Testis (tissue), 2 donors: Measurements from ENCODE around the gene FSD1.

ENCODE experiments used
- CTCF ChIP-seq, 3 experiments: fragments of 450-650 bp in 2 of 3; fragments of 200-600 bp in 1 of 3; sonication (generic) in 1 of 3; IDR thresholded peaks; one replicate each; pipeline ENCODE4 v1.5.1; 2016 to 2019; ENCODE audit warnings: antibody characterized with exemption in 3 of 3, mild to moderate bottlenecking in 2 of 3, moderate library complexity in 1 of 3
- POLR2A ChIP-seq: fragments of 450-650 bp; IDR thresholded peaks from one replicate; pipeline ENCODE4 v1.6.1; 2017; ENCODE audit warnings: antibody characterized with exemption, mild to moderate bottlenecking, moderate library complexity

DNA sequence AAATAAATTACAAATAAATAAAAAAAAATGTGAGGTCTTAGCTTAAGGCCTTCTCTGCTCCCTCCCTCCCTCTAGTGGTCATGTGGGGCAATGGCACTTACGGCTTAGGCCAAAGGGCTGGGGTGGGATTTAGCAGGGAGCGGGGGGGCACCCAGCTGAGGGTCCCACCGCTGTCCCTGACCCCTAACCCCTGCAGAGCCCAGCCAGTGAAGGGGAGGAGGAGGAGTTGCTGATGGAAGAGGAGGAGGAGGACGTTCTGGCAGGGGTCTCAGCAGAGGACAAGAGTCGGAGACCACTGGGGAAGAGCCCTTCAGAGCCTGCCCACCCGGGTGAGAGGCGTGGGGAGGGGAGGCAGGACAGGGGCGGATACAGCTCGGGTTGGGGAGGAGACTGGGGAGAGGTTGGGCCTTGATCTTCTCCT lies 48.3 kb downstream of the FSD1 start:
- TF ChIP-seq CTCF (IDR thresholded peaks at IDR 0.05) = peak; percentile 54 to 92 (median 64)
- no peak for TF ChIP-seq POLR2A
